ENCODE data around the gene MAGED2. TPM values are rescaled to one million over a fixed set of nuclear protein-coding genes. Genes with fewer than 3 reads are reported as not detected.

Gene MAGED2, protein sequence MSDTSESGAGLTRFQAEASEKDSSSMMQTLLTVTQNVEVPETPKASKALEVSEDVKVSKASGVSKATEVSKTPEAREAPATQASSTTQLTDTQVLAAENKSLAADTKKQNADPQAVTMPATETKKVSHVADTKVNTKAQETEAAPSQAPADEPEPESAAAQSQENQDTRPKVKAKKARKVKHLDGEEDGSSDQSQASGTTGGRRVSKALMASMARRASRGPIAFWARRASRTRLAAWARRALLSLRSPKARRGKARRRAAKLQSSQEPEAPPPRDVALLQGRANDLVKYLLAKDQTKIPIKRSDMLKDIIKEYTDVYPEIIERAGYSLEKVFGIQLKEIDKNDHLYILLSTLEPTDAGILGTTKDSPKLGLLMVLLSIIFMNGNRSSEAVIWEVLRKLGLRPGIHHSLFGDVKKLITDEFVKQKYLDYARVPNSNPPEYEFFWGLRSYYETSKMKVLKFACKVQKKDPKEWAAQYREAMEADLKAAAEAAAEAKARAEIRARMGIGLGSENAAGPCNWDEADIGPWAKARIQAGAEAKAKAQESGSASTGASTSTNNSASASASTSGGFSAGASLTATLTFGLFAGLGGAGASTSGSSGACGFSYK
- 63.9 and 65.3 TPM in 2 replicates for total RNA-seq

GRCh38 chrX:54807524-54808108, at the start of gene MAGED2:
Gene MAGED2, plus strand, starts transcription at chrX:54807745. Its CDS starts 1,587 bp downstream, at chrX:54809332.

GRCh38 chrX:54798137-54798536, 9.4 kb upstream of the MAGED2 start, which contains the start of gene ITIH6:
Gene ITIH6, minus strand, starts transcription at chrX:54798255. Its CDS starts 45 bp downstream, at chrX:54798210.

Other genes with a start within 250 kb of the MAGED2 start
- not detected in 2 replicates for gene ITIH6, start 9.5 kb upstream of the MAGED2 start, total RNA-seq
- 0.14 TPM in 1 of 2 replicates, not detected in the other for gene TRO, start 113.1 kb downstream of the MAGED2 start, total RNA-seq
- gene PFKFB1, start 186.4 kb downstream of the MAGED2 start, total RNA-seq, result under 0.01 and 0.21 TPM in 2 replicates
- gene APEX2, start 192.6 kb downstream of the MAGED2 start, total RNA-seq, result 8.8 and 18.1 TPM in 2 replicates
- gene ALAS2, start 223.2 kb downstream of the MAGED2 start, total RNA-seq, result not detected in 2 replicates

All from nasal cavity respiratory epithelium epithelial cell of viscerocranial mucosa (primary cell).